ENCODE data around the gene LRRC51.
"Not testable (repeated sequence)": the region's sequence is repeated elsewhere in the genome, so short reads cannot be mapped to it uniquely, and the experiment has no call there.

LRRC51 gene

GRCh38 chr11:72139500-72139899 is 58.9 kb downstream of the LRRC51 start:
- no peak overlapping the region for H3K27ac ChIP-seq
- TF ChIP-seq ZFX (IDR thresholded peaks at IDR 0.05; ENCODE audit: borderline replicate concordance) (no peak), CTCF (IDR thresholded peaks at IDR 0.05) (no peak)

- TF ChIP-seq ZFX (IDR thresholded peaks at IDR 0.05; ENCODE audit: borderline replicate concordance) = no peak
- no peak for TF ChIP-seq CTCF (IDR thresholded peaks at IDR 0.05)
- no peak overlapping the region for H3K27ac ChIP-seq
Measured at GRCh38 chr11:72140661-72141060, 60.0 kb downstream of the LRRC51 start.

GRCh38 chr11:72141066-72141465 is 60.4 kb downstream of the LRRC51 start:
- no peak overlapping the region for H3K27ac ChIP-seq
- no peak for TF ChIP-seq CTCF (IDR thresholded peaks at IDR 0.05)
- TF ChIP-seq ZFX (IDR thresholded peaks at IDR 0.05; ENCODE audit: borderline replicate concordance) = no peak

GRCh38 chr11:72142086-72142485 is 61.4 kb downstream of the LRRC51 start:
- not testable (repeated sequence) for H3K27ac ChIP-seq

- H3K27ac ChIP-seq = not testable (repeated sequence)
Measured at GRCh38 chr11:72142543-72142942, 61.9 kb downstream of the LRRC51 start.

GRCh38 chr11:72144807-72145565 is 64.3 kb downstream of the LRRC51 start:
- TF ChIP-seq CTCF (IDR thresholded peaks at IDR 0.05) (no peak), ZFX (IDR thresholded peaks at IDR 0.05; ENCODE audit: borderline replicate concordance) (no peak)
- no peak overlapping the region for H3K27ac ChIP-seq
